Uterus (tissue), 2 donors: ENCODE measurements around the gene GPR156.

Experiments used
- CTCF ChIP-seq, 4 experiments: fragments of 200-600 bp in 2 of 4; fragments of 450-650 bp in 2 of 4; sonication (generic) in 2 of 4; IDR thresholded peaks; one replicate each; pipeline ENCODE4 v1.5.1; 2016 to 2019; ENCODE audit warnings: antibody characterized with exemption in 4 of 4, mild to moderate bottlenecking in 2 of 4, moderate library complexity in 1 of 4
- POLR2A ChIP-seq, 2 donors: fragments of 450-650 bp; IDR thresholded peaks; one replicate each; pipeline ENCODE4 v1.6.1; 2016; ENCODE audit warnings: antibody characterized with exemption in 2 of 2, mild to moderate bottlenecking in 1 of 2, moderate library complexity in 1 of 2

- TF ChIP-seq CTCF (IDR thresholded peaks at IDR 0.05) (no peak), POLR2A (IDR thresholded peaks at IDR 0.05) (no peak)
These were observed 133.2 kb downstream of the GPR156 start for GRCh38 chr3:120151791-120152190.
